ENCODE measurements around the gene KCNK7. TPM values are rescaled to one million over a fixed set of nuclear protein-coding genes. Genes with fewer than 3 reads are reported as not detected.

Gene KCNK7
- total RNA-seq, 2 experiments from 2014 or later: 1.00 to 3.3 TPM

- POLR2A ChIA-PET: no interaction called here
- no peaks in the 10 kb centered on the region for H3K27me3 Mint-ChIP-seq
- DNase-seq: no peak
- H3K9me3 Mint-ChIP-seq: no peaks in the 10 kb centered on the region
- CTCF ChIA-PET: interaction anchor here (0.5 to 1.2 kb wide), 2 partner anchors 59 to 89 kb away, joined by 4 to 5 read pairs; no protein-coding TSS in a partner anchor
- H3K4me1 Mint-ChIP-seq: peaks cover 18% of the 10 kb centered on the region
- no peak overlapping the region for H3K27ac Mint-ChIP-seq
- no peak overlapping the region for H3K4me3 Mint-ChIP-seq
- H3K36me3 Mint-ChIP-seq (ENCODE audit: low read depth): peaks cover 16% of the 10 kb centered on the region
Measured at GRCh38 chr11:65599216-65599954, 3.8 kb upstream of the KCNK7 start.

DNA sequence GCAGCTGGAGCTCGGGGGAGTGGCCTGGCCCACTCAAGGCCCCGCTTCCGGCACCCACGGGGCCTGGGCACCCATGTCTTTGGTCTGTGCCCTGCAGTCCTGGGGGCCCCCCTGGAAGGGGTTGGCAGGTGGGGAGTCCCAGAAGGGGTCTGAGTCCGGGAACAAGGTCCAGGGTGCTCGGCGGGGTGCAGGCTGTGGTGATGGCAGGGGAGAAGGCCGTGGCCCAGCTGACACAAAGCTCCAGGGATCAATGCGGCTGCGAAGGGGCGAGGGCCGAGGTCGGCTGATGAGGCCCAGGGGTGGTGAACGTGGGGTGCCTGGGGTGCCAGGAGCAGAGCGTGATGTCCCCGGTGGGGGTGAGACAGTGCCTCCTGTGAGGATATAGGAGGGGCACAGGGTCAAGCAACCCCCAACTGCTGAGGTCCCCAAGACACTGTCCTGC is 2.7 kb upstream of the KCNK7 start:
- Mint-ChIP-seq H3K27ac (no peak overlapping the region), H3K4me3 (no peak overlapping the region), H3K4me1 (peaks cover 26% of the 10 kb centered on the region), H3K36me3 (ENCODE audit: low read depth) (peaks cover 9% of the 10 kb centered on the region), H3K27me3 (no peaks in the 10 kb centered on the region), H3K9me3 (no peaks in the 10 kb centered on the region)
- no peak for DNase-seq
- ChIA-PET POLR2A (no interaction called here), CTCF (interaction anchor here (0.8 to 1.7 kb wide), 4 partner anchors 10 to 23 kb away, joined by 3 to 6 read pairs (median 5); partner anchors contain the start of gene EHBP1L1)

DNA sequence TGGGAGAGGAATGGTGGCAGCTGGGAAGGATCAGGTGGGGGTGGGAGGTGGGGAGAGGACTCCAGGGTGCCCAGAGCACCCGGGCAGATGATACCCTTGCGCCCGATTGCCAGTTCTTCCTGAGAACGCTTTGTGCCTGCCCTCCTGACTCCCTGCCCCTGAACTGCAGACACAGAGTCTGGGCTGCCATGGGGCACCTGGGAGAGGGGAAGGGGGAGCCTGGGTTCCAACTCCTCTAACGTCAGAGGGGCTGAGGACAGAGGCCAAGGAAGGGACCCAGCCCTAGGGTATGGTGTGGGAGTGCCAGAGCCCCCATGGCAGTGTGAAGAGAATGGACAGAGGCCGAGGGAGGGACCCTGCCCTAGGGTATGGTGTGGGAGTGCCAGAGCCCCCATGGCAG is 920 bp upstream of the KCNK7 start:
- Mint-ChIP-seq H3K27me3 (no peaks in the 10 kb centered on the region), H3K27ac (no peak overlapping the region), H3K9me3 (no peaks in the 10 kb centered on the region), H3K4me3 (no peak overlapping the region), H3K4me1 (peaks cover 26% of the 10 kb centered on the region), H3K36me3 (ENCODE audit: low read depth) (peaks cover 5% of the 10 kb centered on the region)
- ChIA-PET POLR2A (no interaction called here), CTCF (interaction anchor here (1.2 to 4.0 kb wide), 4 partner anchors 9 to 221 kb away, joined by 3 to 20 read pairs (median 6); partner anchors contain the start of gene EHBP1L1)
- DNase-seq: no peak

GRCh38 chr11:65595131-65595530 is 469 bp downstream of the KCNK7 start:
- Mint-ChIP-seq H3K27me3 (no peaks in the 10 kb centered on the region), H3K4me1 (peaks cover 26% of the 10 kb centered on the region), H3K4me3 (no peak overlapping the region), H3K27ac (peak overlapping the region; percentile 42), H3K36me3 (ENCODE audit: low read depth) (peaks cover 13% of the 10 kb centered on the region), H3K9me3 (no peaks in the 10 kb centered on the region)
- POLR2A ChIA-PET: no interaction called here
- CTCF ChIA-PET: interaction anchor here (0.9 to 4.0 kb wide), 4 partner anchors 14 to 449 kb away, joined by 3 to 24 read pairs (median 12); no protein-coding TSS in a partner anchor
- DNase-seq: no peak

- Mint-ChIP-seq H3K27me3 (no peaks in the 10 kb centered on the region), H3K36me3 (ENCODE audit: low read depth) (peaks cover 15% of the 10 kb centered on the region), H3K27ac (peak overlapping the region; percentile 57), H3K9me3 (no peaks in the 10 kb centered on the region), H3K4me1 (peaks cover 33% of the 10 kb centered on the region), H3K4me3 (no peak overlapping the region)
- CTCF ChIA-PET: interaction anchor here (0.6 to 4.0 kb wide), 19 partner anchors 9 to 294 kb away, joined by 3 to 24 read pairs (median 4); partner anchors contain the start of genes EHBP1L1, FAM89B, FIBP and PCNX3
- DNase-seq: peak; percentile 52
- POLR2A ChIA-PET: interaction anchor here (0.5 kb wide), 1 partner anchor 50 kb away, joined by 3 read pairs; no protein-coding TSS in a partner anchor
Measured at GRCh38 chr11:65593518-65594414, 1.8 kb downstream of the KCNK7 start.

DNA sequence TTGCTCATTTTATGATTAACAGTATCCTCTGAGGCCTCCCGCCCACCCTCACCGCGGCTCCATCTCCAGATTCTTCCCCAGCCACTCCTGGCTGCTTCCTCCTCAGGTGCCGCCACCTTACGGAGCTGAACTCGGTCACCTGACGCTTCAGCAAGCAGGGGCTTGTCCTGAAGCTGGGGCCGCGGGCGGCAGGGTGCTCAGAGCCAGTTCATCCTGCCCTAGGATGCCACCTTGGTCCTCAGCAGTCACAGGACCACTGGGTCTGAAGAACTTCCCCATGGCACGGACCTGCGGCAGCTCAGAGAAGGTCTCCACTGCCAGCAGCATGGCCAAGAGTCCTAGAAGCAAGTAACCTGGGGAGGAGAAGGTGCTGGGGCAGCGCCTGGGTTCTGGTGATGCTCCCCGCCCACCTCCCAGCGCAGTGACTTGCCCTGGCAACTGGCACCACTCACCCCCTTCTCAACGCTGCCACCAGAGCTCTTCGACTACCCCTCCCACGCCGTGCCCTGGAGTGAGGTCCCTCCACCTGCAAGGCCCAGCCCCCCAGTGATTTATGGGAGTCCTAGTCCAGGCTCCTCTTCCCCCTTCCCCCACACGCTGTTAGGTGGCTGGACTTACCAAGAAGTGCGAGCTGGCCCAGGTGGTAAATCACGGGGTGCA is 2.6 kb downstream of the KCNK7 start:
- peaks cover 41% of the 10 kb centered on the region for H3K4me1 Mint-ChIP-seq
- no peak overlapping the region for H3K4me3 Mint-ChIP-seq
- no peak overlapping the region for H3K27ac Mint-ChIP-seq
- H3K36me3 Mint-ChIP-seq (ENCODE audit: low read depth): peaks cover 16% of the 10 kb centered on the region
- ChIA-PET POLR2A (no interaction called here), CTCF (interaction anchor here (0.5 to 4.0 kb wide), 17 partner anchors 8 to 295 kb away, joined by 3 to 24 read pairs (median 5); partner anchors contain the start of genes EHBP1L1, FAM89B, FIBP and PCNX3)
- no peaks in the 10 kb centered on the region for H3K9me3 Mint-ChIP-seq
- no peak for DNase-seq
- no peaks in the 10 kb centered on the region for H3K27me3 Mint-ChIP-seq

DNA sequence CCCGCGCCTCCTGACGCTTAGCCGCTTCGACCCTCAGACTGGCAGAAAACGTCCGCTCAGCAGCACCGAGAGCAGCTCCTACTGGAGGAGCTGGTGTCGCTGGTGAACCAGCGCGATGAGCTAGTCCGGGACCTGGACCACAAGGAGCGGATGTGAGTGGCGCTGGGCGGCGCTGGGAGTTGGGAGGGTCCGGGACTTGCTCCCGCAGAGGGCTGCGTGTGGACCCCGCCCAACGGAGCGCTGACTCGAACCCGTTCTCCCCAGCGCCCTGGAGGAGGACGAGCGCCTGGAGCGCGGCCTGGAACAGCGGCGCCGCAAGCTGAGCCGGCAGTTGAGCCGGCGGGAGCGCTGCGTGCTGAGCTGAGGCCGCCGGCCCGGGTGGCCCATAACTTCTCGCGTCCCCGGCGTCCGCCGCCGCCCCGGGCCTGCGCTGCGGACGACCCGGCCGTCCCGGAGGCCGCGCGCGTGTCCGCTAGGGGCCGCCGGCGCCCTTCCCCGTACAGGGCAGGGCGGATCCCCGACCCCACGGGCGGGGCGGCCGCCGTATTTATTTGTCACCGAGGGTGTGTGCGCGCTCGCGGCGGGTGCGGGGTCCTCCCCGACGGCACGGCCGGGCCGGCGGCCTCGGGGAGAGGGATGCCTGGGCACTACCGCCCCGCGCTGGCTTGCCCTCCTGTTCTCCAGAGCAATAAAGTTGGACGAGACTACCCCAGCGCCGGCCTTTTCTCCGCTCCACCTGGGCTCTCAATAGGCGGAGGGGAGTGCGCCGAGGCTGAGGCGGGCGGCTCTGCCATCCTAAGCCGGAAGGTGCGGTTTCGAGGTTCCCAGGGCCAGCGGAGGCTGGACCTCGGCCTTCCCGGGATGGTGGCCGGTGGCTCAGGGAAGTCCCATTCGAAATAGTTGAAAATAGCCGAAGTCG is 3.4 kb downstream of the KCNK7 start:
- Mint-ChIP-seq H3K4me1 (peaks cover 49% of the 10 kb centered on the region), H3K36me3 (ENCODE audit: low read depth) (peaks cover 14% of the 10 kb centered on the region), H3K27ac (no peak overlapping the region), H3K4me3 (no peak overlapping the region), H3K9me3 (no peaks in the 10 kb centered on the region), H3K27me3 (no peaks in the 10 kb centered on the region)
- POLR2A ChIA-PET: no interaction called here
- CTCF ChIA-PET: interaction anchor here (1.2 to 4.0 kb wide), 6 partner anchors 13 to 62 kb away, joined by 4 to 24 read pairs (median 8); partner anchors contain the start of gene FAM89B
- DNase-seq: no peak

- ChIA-PET CTCF (interaction anchor here (1.5 to 6.0 kb wide), 5 partner anchors 14 to 54 kb away, joined by 4 to 40 read pairs (median 9); partner anchors contain the start of genes EHBP1L1 and MAP3K11), POLR2A (no interaction called here)
- Mint-ChIP-seq H3K9me3 (no peaks in the 10 kb centered on the region), H3K27me3 (no peaks in the 10 kb centered on the region), H3K4me1 (peaks cover 50% of the 10 kb centered on the region), H3K4me3 (no peak overlapping the region), H3K36me3 (ENCODE audit: low read depth) (peaks cover 13% of the 10 kb centered on the region), H3K27ac (no peak overlapping the region)
- DNase-seq: no peak
Measured at GRCh38 chr11:65590240-65590738, 5.3 kb downstream of the KCNK7 start.

- CTCF ChIA-PET: interaction anchor here (0.8 to 6.0 kb wide), 9 partner anchors 11 to 53 kb away, joined by 3 to 40 read pairs (median 6); partner anchors contain the start of genes EHBP1L1 and MAP3K11
- no peak for DNase-seq
- peak overlapping the region; percentile 54 for H3K27ac Mint-ChIP-seq
- H3K9me3 Mint-ChIP-seq: no peaks in the 10 kb centered on the region
- H3K27me3 Mint-ChIP-seq: no peaks in the 10 kb centered on the region
- peaks cover 44% of the 10 kb centered on the region for H3K4me1 Mint-ChIP-seq
- POLR2A ChIA-PET: no interaction called here
- H3K4me3 Mint-ChIP-seq: no peak overlapping the region
- H3K36me3 Mint-ChIP-seq (ENCODE audit: low read depth): peaks cover 13% of the 10 kb centered on the region
Measured at GRCh38 chr11:65589444-65590239, 6.0 kb downstream of the KCNK7 start.

GRCh38 chr11:65588199-65589054 is 7.2 kb downstream of the KCNK7 start:
- peaks cover 40% of the 10 kb centered on the region for H3K4me1 Mint-ChIP-seq
- DNase-seq: peak; percentile 82
- ChIA-PET POLR2A (interaction anchor here (0.5 to 1.0 kb wide), 2 partner anchors 17 to 297 kb away, joined by 3 to 4 read pairs; no protein-coding TSS in a partner anchor), CTCF (interaction anchor here (0.7 to 6.0 kb wide), 24 partner anchors 8 to 124 kb away, joined by 3 to 40 read pairs (median 4); partner anchors contain the start of genes EHBP1L1, FAM89B, KAT5 and KCNK7)
- H3K36me3 Mint-ChIP-seq (ENCODE audit: low read depth): peaks cover 19% of the 10 kb centered on the region
- H3K27ac Mint-ChIP-seq: peak overlapping the region; percentile 86
- no peaks in the 10 kb centered on the region for H3K9me3 Mint-ChIP-seq
- no peaks in the 10 kb centered on the region for H3K27me3 Mint-ChIP-seq
- peak overlapping the region; percentile 26 for H3K4me3 Mint-ChIP-seq
